ENCODE results near the gene TARBP2. TPM values are rescaled to one million over a fixed set of nuclear protein-coding genes. Genes with fewer than 3 reads are reported as not detected.

TARBP2 gene, protein sequence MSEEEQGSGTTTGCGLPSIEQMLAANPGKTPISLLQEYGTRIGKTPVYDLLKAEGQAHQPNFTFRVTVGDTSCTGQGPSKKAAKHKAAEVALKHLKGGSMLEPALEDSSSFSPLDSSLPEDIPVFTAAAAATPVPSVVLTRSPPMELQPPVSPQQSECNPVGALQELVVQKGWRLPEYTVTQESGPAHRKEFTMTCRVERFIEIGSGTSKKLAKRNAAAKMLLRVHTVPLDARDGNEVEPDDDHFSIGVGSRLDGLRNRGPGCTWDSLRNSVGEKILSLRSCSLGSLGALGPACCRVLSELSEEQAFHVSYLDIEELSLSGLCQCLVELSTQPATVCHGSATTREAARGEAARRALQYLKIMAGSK
- total RNA-seq, result 10 to 100 TPM; 51.5 to 53.6 TPM

DNA sequence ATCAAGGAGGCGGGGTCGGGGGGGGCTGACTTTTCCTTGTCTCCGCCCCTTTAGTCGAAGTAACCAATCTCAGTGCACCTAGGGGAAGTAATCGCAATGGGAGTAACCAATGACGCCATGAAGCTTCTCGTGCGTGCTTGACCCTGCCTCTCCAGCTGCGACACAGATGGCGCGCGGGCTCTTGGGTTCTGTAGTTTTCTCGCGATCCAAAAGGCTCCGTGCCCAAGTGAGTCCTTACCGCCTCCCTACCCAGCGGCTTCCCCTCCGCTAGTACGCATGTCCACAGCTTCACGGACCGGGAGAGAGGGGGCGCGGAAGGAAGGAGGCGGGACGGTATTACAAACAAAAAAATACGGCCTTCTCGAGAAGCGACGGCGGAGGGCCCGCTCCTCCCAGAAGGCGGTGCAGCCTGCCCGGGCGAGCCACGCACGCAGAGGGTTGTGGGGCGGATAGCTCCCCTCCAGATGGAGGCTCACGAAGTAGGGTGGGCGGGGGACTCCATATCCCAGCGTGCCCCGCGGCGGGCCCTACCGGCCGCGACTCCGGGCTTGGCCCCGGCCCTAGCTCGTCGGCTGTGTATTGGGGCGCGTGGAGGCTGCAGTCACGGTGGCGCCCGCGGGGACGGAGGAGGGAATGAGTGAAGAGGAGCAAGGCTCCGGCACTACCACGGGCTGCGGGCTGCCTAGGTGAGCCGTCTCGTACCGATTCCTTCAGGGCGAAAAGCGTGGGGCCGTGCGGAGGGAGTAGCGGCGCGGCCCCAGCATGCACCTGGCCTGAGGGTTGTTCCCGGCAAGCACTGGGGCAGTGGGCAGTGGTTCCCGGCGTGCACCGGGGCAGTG is at the start of gene TARBP2:
Gene TARBP2 (plus strand): TSS at position 508 of the 839 bp plus-strand sequence. CDS start 126 bp downstream, at position 634.
- POLR2A ChIA-PET, result interaction anchor here (0.6 to 1.4 kb wide), 14 partner anchors 9 to 516 kb away, joined by 3 to 6 read pairs (median 4); partner anchors contain the start of genes AAAS and SPRYD3

DNA sequence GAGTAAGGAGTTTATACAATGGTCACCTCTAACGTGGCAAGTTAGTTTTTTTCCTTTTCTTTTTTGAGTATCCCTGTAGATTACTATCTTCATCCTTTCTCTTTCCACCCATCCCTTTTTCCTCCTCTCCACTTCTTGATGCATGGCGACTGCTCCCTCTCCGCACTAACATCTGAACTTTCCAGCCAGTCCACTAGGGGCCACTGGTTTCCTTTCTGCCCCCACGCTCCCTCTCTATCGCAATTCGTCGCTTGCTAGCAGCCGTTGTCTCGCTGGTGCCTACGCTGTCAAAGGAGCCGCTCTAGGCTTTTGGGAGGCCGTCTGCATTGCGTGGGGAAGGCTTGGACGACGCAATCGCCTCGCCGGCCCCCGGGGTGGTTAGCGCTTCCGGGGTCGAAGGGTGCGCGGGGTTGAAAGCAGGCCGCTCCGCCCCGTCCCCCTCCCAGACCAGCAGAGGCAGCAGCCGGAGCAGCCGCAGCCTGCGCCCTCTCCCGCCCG is 49.4 kb upstream of the TARBP2 start, which contains the start of gene PCBP2:
Gene PCBP2 (plus strand): TSS at position 442 of the 498 bp plus-strand sequence. CDS start 2,699 bp downstream, outside the sequence.
- ChIA-PET POLR2A (no interaction called here), CTCF (interaction anchor here (0.6 to 2.0 kb wide), 4 partner anchors 25 to 127 kb away, joined by 3 to 5 read pairs (median 4); no protein-coding TSS in a partner anchor)

More for the DNA sequence above, at the start of gene TARBP2:
- CTCF ChIA-PET, result interaction anchor here (0.6 to 2.4 kb wide), 12 partner anchors 8 to 459 kb away, joined by 3 to 12 read pairs (median 4); partner anchors contain the start of genes AAAS and ATP5MC2

DNA sequence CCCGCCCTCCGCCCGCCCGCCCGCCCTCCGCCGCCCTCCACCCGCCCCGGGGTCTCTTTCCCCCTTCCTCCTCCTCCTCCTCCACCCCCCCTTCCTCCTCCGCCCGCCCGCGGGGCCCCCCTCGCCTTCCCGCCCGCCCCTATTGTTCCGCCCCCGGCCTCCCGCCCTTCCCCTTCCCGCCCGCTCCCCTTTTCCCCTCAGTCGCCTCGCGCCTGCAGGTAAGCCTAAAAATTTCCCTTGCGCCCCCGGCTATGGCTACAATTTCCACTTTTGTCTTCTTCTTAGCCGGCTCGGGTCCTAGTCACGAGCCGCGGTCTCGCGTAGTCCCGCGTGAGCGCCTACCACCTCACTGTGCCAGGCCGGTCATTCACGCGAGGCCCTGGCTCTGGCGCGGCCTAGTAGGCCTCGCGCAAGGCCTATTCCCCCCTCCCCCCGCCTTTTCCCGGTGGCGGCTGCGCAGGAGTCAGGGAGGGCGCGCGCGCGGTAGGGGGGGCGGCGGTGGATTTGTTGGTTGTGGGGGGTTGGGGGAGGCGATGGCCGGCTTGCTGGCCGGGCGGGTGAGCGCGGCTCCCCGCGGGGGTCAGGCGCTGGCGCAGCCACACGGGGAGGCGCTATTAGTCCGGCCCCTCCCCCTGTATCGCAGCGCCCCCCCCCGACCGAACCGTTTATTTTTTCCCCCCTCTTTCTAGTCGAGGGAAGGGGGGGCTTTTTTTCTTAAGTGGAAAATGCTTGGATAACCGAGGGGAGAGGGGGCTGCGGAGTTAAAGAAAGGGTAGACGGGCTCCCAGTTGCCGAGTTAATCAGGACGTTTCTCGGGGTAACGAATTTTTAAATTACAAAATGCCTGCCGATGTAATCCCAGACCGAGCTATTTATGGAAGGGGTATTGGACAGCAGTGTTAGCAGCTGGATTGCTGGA is 48.7 kb upstream of the TARBP2 start:
- ChIA-PET CTCF (interaction anchor here (0.8 to 1.0 kb wide), 2 partner anchors 17 to 22 kb away, joined by 3 read pairs; no protein-coding TSS in a partner anchor), POLR2A (interaction anchor here (0.6 kb wide), 2 partner anchors 17 to 286 kb away, joined by 3 read pairs; no protein-coding TSS in a partner anchor)

DNA sequence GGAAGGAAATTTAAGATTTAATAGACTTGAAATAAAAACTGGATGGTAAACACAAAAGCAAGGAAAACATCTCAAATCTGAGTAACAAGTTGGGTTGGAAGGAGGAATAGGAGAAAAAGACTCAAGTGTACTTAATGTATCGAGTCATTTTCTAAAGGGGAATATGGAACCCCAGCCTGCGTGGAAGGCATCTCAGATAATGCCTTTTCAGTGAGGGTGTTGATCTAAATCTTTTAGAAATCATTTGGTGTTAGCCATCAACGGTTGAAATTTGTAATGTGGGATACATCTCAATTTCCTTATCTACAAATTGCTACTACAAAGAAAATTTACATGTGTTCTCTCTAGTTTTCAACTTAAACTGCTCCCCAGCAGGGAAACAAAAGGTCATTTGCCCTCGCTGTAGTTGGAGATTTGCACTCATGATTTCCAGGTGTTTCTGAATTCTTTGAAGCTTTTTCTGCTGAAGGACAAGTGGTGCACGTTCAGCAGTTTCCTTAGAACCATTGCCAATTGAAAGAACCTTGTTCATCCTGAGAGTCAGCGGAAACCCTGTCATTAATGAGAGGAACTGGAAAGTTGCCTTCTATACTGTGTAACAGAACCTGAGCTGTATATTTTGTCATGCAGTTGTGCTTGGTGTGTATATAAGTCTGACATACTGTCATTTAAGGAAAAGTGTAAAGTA is 47.0 kb upstream of the TARBP2 start:
- ChIA-PET POLR2A (interaction anchor here (0.9 to 3.0 kb wide), 3 partner anchors 20 to 47 kb away, joined by 3 to 13 read pairs (median 3); partner anchors contain the start of gene TARBP2), CTCF (interaction anchor here (2.4 kb wide), 1 partner anchor 55 kb away, joined by 8 read pairs; no protein-coding TSS in a partner anchor)

DNA sequence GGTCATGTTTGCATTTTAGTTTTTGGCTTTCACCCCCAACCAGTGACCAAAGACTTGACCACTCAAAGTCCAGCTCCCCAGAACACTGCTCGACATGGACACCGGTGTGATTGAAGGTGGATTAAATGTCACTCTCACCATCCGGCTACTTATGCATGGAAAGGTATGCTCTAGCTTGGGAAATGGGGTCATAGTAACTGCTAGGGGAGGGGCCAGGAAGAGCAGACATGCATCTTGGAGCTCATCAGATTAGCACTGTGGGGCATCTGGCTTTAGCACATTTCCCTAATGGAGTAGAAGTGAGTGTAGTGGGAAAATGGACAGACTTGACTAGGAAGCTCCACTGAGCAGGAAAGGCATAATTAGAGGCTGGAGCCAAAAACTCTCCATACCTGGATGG is 46.4 kb upstream of the TARBP2 start:
- CTCF ChIA-PET, result interaction anchor here (2.4 kb wide), 1 partner anchor 54 kb away, joined by 8 read pairs; no protein-coding TSS in a partner anchor
- POLR2A ChIA-PET, result interaction anchor here (0.6 to 3.0 kb wide), 5 partner anchors 20 to 122 kb away, joined by 3 to 13 read pairs (median 3); partner anchors contain the start of gene TARBP2

DNA sequence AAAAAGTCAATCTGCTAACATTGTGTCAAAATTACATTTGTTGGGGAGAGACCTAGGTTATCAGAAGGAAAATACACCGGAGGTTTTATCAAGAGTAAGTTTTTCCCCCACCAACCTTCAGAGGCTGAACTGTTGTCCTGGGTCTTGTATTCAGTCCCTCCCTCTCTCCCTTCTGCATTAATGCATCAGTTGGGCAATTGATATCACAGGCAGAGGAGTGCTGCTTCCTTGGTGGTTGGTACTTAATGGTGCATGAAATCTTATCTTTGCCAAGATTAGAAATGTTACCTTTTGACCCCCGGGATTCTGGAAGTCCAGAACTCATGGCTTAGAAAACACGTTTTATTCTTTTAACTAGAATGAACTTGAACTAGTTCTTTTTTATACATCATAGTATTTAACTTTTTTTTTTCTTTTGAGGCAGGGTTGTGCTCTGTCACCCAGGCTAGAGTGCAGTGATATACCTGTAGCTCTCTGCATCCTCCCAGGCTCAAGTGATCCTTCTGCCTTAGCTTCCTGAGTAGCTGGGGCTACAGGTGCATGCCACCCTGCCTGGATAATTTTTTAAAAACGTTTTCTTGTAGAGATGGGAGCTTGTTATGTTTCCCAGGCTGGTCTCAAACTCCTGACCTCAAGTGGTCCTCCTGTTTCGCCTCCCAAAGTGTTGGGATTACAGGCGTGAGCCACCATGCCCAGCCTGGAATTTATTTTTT is 44.3 kb upstream of the TARBP2 start:
- POLR2A ChIA-PET, result no interaction called here
- CTCF ChIA-PET, result no interaction called here

DNA sequence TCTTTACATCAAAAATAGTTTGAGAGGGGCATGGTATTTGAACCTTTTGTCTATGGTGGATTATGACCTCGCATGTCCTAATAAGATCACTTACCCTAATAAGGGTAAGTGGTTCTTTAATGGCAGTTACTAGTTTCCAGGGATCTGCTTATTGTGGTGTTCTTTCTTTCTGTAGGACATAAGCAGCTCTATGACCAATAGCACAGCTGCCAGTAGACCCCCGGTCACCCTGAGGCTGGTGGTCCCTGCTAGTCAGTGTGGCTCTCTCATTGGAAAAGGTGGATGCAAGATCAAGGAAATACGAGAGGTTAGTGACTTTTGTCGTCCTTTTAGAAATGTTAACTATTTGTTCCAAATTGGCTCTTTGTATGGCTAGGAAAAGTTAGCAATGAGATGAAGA is 42.0 kb upstream of the TARBP2 start:
- CTCF ChIA-PET, result interaction anchor here (0.6 kb wide), 1 partner anchor 14 kb away, joined by 3 read pairs; no protein-coding TSS in a partner anchor
- POLR2A ChIA-PET, result interaction anchor here (1.4 kb wide), 1 partner anchor 23 kb away, joined by 3 read pairs; no protein-coding TSS in a partner anchor

DNA sequence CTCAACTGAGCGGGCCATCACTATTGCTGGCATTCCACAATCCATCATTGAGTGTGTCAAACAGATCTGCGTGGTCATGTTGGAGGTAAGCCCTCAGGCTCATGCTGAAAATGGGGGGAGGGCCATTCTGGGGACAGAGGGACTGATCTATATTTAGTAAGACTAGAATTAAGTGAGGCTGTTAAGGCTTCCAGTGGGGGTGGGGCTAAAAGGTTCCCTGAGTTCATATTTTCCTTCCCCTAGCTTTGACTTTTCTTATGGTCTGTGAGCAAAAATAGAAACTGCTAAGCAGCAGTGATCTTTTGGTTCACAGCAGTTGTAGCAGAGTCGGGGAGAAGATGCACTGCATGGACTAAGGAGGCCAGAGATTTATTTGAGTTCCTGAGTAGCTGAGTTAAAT is 40.0 kb upstream of the TARBP2 start:
- CTCF ChIA-PET, result interaction anchor here (1.1 kb wide), 1 partner anchor 16 kb away, joined by 3 read pairs; no protein-coding TSS in a partner anchor
- POLR2A ChIA-PET, result interaction anchor here (0.7 kb wide), 1 partner anchor 14 kb away, joined by 3 read pairs; no protein-coding TSS in a partner anchor

DNA sequence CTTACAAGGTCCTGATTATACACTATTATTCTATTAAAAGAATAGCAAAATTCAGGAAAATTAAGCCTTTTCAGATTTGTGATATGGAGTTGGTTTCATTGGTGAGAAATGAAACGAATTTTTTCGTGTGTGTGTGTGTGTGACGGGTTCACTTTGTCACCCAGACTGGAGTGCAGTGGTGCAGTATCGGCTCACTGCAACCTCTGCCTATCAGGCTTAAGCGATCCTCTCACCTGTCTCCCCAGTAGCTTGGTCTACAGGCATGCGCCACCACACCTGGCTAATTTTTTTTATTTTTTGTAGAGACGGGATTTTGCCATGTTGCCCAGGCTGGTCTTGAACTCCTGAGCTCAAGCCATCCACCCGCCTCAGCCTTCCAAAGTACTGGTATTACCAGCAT is 39.5 kb upstream of the TARBP2 start:
- CTCF ChIA-PET, result interaction anchor here (1.1 kb wide), 1 partner anchor 15 kb away, joined by 3 read pairs; no protein-coding TSS in a partner anchor
- POLR2A ChIA-PET, result interaction anchor here (0.7 kb wide), 1 partner anchor 13 kb away, joined by 3 read pairs; no protein-coding TSS in a partner anchor

DNA sequence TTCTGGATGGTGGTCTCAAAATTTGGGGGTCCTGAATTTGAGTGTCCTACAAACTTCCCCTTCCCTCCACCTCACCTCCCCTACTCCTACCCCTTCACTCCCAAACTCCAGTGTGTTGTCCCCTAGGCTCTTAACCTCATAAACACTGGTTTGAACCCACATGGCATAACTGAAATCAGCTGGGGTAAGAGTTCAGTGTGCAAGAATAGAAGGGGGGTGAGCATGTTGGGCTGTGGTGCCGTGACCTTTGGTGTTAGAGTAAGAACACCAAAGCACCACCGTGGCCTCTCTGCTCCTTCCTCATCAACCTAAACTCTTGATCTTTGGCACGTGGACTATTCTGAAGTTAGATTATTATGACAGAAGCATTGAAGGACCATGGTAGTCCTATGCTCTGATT is 38.1 kb upstream of the TARBP2 start:
- ChIA-PET POLR2A (no interaction called here), CTCF (no interaction called here)

DNA sequence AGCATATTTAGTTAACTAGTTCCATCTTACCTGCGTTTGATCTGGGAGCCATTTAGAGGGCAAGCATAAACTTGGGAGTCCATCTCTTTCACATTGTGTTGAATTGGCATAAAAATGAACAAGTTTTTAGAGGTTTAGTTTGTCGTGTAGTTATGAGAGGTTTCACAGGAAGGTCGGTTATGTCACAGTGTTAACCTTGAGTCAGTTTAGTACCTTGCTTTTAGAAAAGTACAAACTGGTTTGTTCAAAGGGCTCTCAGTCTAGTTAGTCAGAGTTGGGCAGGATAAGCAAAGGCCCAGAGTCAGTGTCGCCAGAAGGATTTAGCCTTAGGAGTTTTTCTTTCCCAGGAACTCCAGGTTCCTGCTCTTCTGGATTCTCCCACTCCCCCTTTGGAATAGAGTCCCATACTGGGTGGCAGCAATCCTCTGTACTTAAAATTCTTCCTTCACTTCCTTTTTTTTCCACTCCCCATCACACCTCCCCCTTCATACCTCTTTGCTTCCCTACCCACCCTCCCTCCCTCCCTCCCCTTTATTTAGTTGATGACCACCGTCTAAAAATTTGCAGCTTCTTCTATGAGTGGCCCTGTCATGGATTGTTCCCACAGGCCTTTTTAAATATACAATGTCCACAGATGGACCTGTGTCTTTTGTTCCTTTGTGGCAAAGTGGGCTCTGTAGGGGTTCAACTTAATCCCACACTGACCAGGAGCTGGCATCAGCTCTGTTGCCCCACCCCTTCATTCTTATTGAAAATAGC is 37.1 kb upstream of the TARBP2 start:
- CTCF ChIA-PET, result interaction anchor here (1.1 to 1.6 kb wide), 3 partner anchors 44 to 119 kb away, joined by 3 to 6 read pairs (median 3); no protein-coding TSS in a partner anchor
- POLR2A ChIA-PET, result interaction anchor here (0.7 kb wide), 1 partner anchor 11 kb away, joined by 5 read pairs; no protein-coding TSS in a partner anchor

DNA sequence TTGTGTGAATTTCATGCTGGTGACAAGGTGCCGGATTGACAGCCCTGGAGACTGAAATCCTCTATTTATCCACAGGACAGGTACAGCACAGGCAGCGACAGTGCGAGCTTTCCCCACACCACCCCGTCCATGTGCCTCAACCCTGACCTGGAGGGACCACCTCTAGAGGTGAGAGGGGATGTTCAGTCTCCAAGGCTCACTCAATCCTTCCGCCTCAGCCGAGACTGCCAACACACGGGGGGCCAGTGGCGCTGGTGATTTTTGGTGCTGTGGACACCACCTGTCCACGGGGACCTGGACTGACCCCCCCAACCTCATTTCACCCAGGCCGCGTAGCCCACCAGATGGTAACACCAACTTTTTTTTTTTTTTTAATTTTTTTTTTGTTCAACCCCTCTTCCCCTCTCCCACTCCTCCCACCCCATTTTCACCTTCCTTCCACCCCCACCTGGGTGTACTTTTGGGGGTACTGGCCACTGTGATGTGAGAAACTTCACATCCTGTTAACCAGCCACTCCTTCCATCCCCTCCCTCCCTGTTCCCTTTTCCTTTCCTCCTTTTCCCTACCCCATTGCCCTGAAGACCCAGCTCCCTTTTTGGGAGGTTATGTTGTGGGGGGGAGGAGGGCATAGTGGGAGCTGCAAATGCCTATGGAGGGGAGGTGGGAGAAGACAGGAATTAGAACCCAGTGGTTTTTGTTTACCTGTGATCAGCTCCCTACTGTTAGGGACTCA is 36.2 kb upstream of the TARBP2 start:
- ChIA-PET CTCF (interaction anchor here (1.1 to 1.7 kb wide), 4 partner anchors 12 to 120 kb away, joined by 3 to 6 read pairs (median 4); no protein-coding TSS in a partner anchor), POLR2A (interaction anchor here (0.7 kb wide), 1 partner anchor 11 kb away, joined by 5 read pairs; no protein-coding TSS in a partner anchor)

DNA sequence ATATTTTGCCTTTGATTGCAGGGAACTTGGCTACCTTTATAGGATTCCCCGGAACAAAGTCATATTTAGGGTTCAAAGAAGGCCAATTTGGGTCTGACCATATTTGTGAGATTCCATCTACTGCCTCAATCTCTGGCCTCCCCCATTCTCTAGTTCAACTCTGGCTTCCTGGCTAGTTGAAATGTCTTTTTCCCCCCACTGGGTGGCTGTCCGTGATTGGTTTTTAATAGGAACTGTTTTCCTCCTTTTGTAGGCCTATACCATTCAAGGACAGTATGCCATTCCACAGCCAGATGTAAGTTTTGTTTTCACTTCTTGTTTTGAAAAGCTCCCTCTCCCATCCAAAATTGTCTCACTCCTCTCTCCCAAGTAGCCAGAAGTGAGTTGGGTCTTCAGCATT is 35.4 kb upstream of the TARBP2 start:
- POLR2A ChIA-PET, result no interaction called here
- CTCF ChIA-PET, result interaction anchor here (1.5 to 1.7 kb wide), 2 partner anchors 9 to 11 kb away, joined by 4 to 5 read pairs; no protein-coding TSS in a partner anchor

DNA sequence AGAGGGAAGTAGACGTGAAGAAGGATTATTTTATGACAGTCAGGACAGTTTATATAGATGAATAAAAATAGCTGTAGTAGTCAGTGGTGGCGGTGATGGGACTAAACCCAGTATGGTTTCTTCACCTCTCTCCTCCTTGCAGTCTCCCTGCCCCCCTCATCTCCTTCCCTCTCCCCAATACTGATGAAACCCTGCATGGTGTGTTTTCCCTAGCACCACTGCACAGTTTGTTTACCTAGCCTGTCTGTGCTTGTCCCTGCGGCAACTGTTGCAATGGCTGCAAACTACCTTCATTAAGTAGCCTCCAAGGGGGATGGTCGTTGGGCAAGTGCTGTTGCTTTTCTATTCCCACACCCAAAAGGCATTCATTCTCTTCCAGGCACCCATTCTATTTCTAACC is 34.4 kb upstream of the TARBP2 start:
- POLR2A ChIA-PET, result no interaction called here

DNA sequence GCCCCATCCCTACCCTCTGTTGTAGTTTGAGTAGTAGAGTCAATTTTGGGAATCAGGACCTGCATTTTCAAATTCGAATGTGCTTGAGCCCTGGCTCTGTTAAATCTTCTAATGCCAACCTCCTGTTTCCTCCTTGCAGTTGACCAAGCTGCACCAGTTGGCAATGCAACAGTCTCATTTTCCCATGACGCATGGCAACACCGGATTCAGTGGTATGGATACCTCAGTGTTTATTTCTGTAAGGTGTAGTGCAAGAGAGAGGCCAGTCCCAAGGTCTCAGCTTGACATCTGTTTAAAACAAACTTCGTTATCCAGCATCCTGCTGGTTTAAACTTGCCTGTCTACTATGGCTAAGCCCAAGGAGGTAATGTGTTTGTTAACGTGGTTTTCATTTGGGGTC is 34.0 kb upstream of the TARBP2 start:
- ChIA-PET POLR2A (interaction anchor here (0.7 kb wide), 1 partner anchor 16 kb away, joined by 3 read pairs; no protein-coding TSS in a partner anchor), CTCF (interaction anchor here (1.2 to 1.5 kb wide), 2 partner anchors 8 to 10 kb away, joined by 3 to 4 read pairs; no protein-coding TSS in a partner anchor)

More for the DNA sequence above, 34.4 kb upstream of the TARBP2 start:
- CTCF ChIA-PET, result interaction anchor here (1.2 to 1.5 kb wide), 2 partner anchors 8 to 10 kb away, joined by 3 to 4 read pairs; no protein-coding TSS in a partner anchor

All from activated CD8-positive, alpha-beta memory T cell treated with anti-CD3 and anti-CD28 coated beads for 36 hours (primary cell).